A549 (cell line): ENCODE data around the gene EIF4E. TPM values are rescaled to one million over a fixed set of nuclear protein-coding genes. Genes with fewer than 3 reads are reported as not detected.
A peak's percentile ranks its signal among the peaks of the same experiment; 100 is the strongest.

Source experiments
- ATAC-seq, 2 experiments: fragments of 200-7000 bp in 1 of 2; fragments of >200 bp in 1 of 2; cut with Nextera tagmentation in 1 of 2; cut with Tn5 transposase in 1 of 2; 3 replicates each; pipeline versions ENCODE4 v1.8.0 to v1.9.1; 2018 to 2020; ENCODE audit warnings: mild to moderate bottlenecking in 1 of 2, moderate library complexity in 1 of 2
- CTCF ChIA-PET: fragments of 300-600 bp; sonication (Branson Sonifier 250); formaldehyde crosslinking; extraction: SDS; loops from one replicate; lab custom pipeline; 2021; ENCODE audit warnings: antibody characterized with exemption, inconsistent platforms; lab: Yijun Ruan, JAX
- POLR2A ChIA-PET: fragments of 350-600 bp; formaldehyde crosslinking; extraction: SDS; loops from one replicate; lab custom pipeline; 2021; ENCODE audit warnings: antibody characterized with exemption, inconsistent platforms; lab: Yijun Ruan, JAX
- DNase-seq, 2 experiments: peaks; one replicate each; pipeline versions ENCODE4 v3.0.0 to v3.0.0-alpha.2; 2011 to 2016; ENCODE audit warnings: low read depth in 1 of 2, low spot score in 1 of 2
- FAIRE-seq: peaks from 2 replicates; lab custom pipeline; 2011; peaks lifted over from hg19 to GRCh38; lab: Jason Lieb, UNC
- H3K27ac ChIP-seq, 2 experiments: fragments of >200 bp; sonication (Bioruptor Twin); formaldehyde crosslinking; 3 replicates each; pipeline ENCODE4 v1.5.1; 2016 to 2017
- H3K4me1 ChIP-seq: fragments of >200 bp; sonication (Bioruptor Twin); formaldehyde crosslinking; 3 replicates; pipeline ENCODE4 v1.6.1; 2016
- H3K4me2 ChIP-seq: fragments of >200 bp; sonication (Bioruptor Twin); formaldehyde crosslinking; 3 replicates; pipeline ENCODE4 v1.6.1; 2016
- H3K4me3 ChIP-seq: fragments of >200 bp; sonication (Bioruptor Twin); formaldehyde crosslinking; 3 replicates; pipeline ENCODE4 v1.5.1; 2016
- H3K9me3 ChIP-seq: fragments of >200 bp; sonication (Bioruptor Twin); formaldehyde crosslinking; 3 replicates; pipeline ENCODE4 v1.6.1; 2016
- ATOH8 ChIP-seq: fragments of 250-450 bp; sonication (Bioruptor Pico); IDR thresholded peaks from 2 replicates; pipeline ENCODE4 v1.5.0; 2020; ENCODE audit warnings: low read depth, mild to moderate bottlenecking, moderate library complexity
- CEBPB ChIP-seq, 2 experiments: fragments of >200 bp in 1 of 2; sonication (Bioruptor Twin) in 1 of 2; formaldehyde crosslinking in 1 of 2; IDR thresholded peaks; 2 replicates each; pipeline ENCODE4 v1.6.1; 2012 to 2016
- CHD4 ChIP-seq: fragments of 200-600 bp; sonication (generic); IDR thresholded peaks from 2 replicates; pipeline ENCODE4 v1.6.1; 2016; ENCODE audit warnings: antibody characterized with exemption, mild to moderate bottlenecking, borderline replicate concordance
- CTCF ChIP-seq: fragments of >200 bp; sonication (Bioruptor Twin); formaldehyde crosslinking; IDR thresholded peaks from 3 replicates; pipeline ENCODE4 v1.5.1; 2016
- E2F6 ChIP-seq: IDR thresholded peaks from 2 replicates; pipeline ENCODE4 v1.6.1; 2012; ENCODE audit warnings: low read depth, borderline replicate concordance
- EHMT2 ChIP-seq: fragments of 200-600 bp; sonication (generic); IDR thresholded peaks from 2 replicates; pipeline ENCODE4 v1.6.1; 2016; ENCODE audit warnings: antibody characterized with exemption, low read depth, mild to moderate bottlenecking, moderate library complexity
- EP300 ChIP-seq, 2 experiments: fragments of >200 bp; sonication (Bioruptor Twin); formaldehyde crosslinking; IDR thresholded peaks; 2 replicates in 1 of 2; 3 replicates in 1 of 2; pipeline ENCODE4 v1.6.1; 2016 to 2017
- FOSB ChIP-seq: fragments of 250-450 bp; sonication (Bioruptor Pico); IDR thresholded peaks from 2 replicates; pipeline ENCODE4 v1.5.0; 2020; ENCODE audit warnings: mild to moderate bottlenecking, moderate library complexity
- FOXS1 ChIP-seq: fragments of 250-450 bp; sonication (Bioruptor Pico); IDR thresholded peaks from 2 replicates; pipeline ENCODE4 v1.5.0; 2020; ENCODE audit warnings: mild to moderate bottlenecking, moderate library complexity
- GATA3 ChIP-seq: IDR thresholded peaks from 2 replicates; pipeline ENCODE4 v1.6.1; 2012; ENCODE audit warnings: borderline replicate concordance
- HMGXB4 ChIP-seq: fragments of 250-450 bp; sonication (Bioruptor Pico); IDR thresholded peaks from 2 replicates; pipeline ENCODE4 v1.5.0; 2021; ENCODE audit warnings: mild to moderate bottlenecking, moderate library complexity, borderline replicate concordance
- HOXB13 ChIP-seq: fragments of 250-450 bp; sonication (Bioruptor Pico); IDR thresholded peaks from 2 replicates; pipeline ENCODE4 v1.5.0; 2020; ENCODE audit warnings: low read depth, mild to moderate bottlenecking, moderate library complexity
- HOXB5 ChIP-seq: fragments of 250-450 bp; sonication (Bioruptor Pico); IDR thresholded peaks from 2 replicates; pipeline ENCODE4 v1.5.0; 2020; ENCODE audit warnings: mild to moderate bottlenecking, moderate library complexity
- JUN ChIP-seq, 2 experiments: fragments of >200 bp; sonication (Bioruptor Twin); formaldehyde crosslinking; IDR thresholded peaks; 2 replicates in 1 of 2; 3 replicates in 1 of 2; pipeline ENCODE4 v1.6.1; 2016 to 2017
- JUNB ChIP-seq: fragments of >200 bp; sonication (Bioruptor Twin); formaldehyde crosslinking; IDR thresholded peaks from 2 replicates; pipeline ENCODE4 v1.6.1; 2016
- KDM5A ChIP-seq: fragments of 200-600 bp; sonication (generic); IDR thresholded peaks from 2 replicates; pipeline ENCODE4 v1.6.1; 2016; ENCODE audit warnings: antibody characterized with exemption, mild to moderate bottlenecking
- NFE2L2 ChIP-seq: fragments of 150-350 bp; conservative IDR thresholded peaks from 2 replicates; pipeline ENCODE4 v1.6.1; 2014; ENCODE audit warnings: low read length
- POLR2A ChIP-seq: IDR thresholded peaks from 2 replicates; pipeline ENCODE4 v1.6.1; 2012; ENCODE audit warnings: mild to moderate bottlenecking, low read length
- RAD21 ChIP-seq, 2 experiments: fragments of >200 bp in 1 of 2; sonication (Bioruptor Twin) in 1 of 2; formaldehyde crosslinking in 1 of 2; IDR thresholded peaks in 1 of 2; conservative IDR thresholded peaks in 1 of 2; 2 replicates in 1 of 2; 3 replicates in 1 of 2; pipeline ENCODE4 v1.6.1; 2012 to 2018; ENCODE audit warnings: inconsistent platforms in 1 of 2
- RCOR1 ChIP-seq: fragments of 150-350 bp; IDR thresholded peaks from 2 replicates; pipeline ENCODE4 v1.6.1; 2014; ENCODE audit warnings: antibody characterized with exemption, low read length, low read depth
- ZC3H11A ChIP-seq: fragments of 450-650 bp; IDR thresholded peaks from 2 replicates; pipeline ENCODE4 v1.6.1; 2014; ENCODE audit warnings: antibody characterized with exemption, mild to moderate bottlenecking
- ZNF302 ChIP-seq: fragments of 250-450 bp; sonication (Bioruptor Pico); IDR thresholded peaks from 2 replicates; pipeline ENCODE4 v1.9.0; 2021; ENCODE audit warnings: inconsistent platforms, mild to moderate bottlenecking, moderate library complexity
- WGBS: methylation state at CpG from one replicate; pipeline ENCODE4 v1.1.6; 2017; ENCODE audit errors: missing lambda C conversion rate; 5-methylcytosine and 5-hydroxymethylcytosine counted together
- polyA plus RNA-seq, 4 experiments: library from polyadenylated mRNA; depleted of rRNA in 3 of 4; stranded (reverse); fragments of >200 nt; fragmentation: RNase III in 1 of 4; extraction: RNeasy Plus Mini Kit Qiagen cat#74134 plus additional on column Dnase treatment in 1 of 4; gene quantifications; 2 replicates in 3 of 4; 3 replicates in 1 of 4; pipeline ENCODE4 v1.2.3, GENCODE V29; 2011 to 2017
- TF ChIP-seq, protein P1 (sequence below): fragments of >200 bp; sonication (Bioruptor Twin); formaldehyde crosslinking; IDR thresholded peaks from 2 replicates; pipeline ENCODE4 v1.6.1; 2016

Gene EIF4E
- polyA plus RNA-seq, 2 of the 4 experiments (the other 2 are of a cell fraction), result 147 to 165 TPM

DNA sequence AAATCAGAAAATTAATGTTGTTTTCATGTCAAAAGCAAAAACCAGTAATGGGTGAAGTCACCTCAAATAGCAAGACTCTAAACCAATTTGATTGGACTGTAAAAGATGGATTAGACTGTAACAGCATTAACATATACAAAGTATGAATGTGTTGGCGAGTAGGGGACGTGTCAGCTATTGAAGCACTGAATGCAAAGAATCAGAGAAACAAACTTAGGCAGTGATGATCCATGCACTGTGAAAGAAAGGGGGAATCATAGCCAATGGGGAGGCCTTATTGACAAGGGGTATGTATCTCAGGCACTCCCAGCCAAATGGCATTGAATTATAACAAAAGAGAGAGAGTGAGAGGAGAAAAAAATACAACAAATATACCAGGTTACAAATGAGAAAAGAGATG is 30.5 kb upstream of the EIF4E start:
- ChIA-PET CTCF (no interaction called here), POLR2A (no interaction called here)
- H3K27ac ChIP-seq, result no peak overlapping the region
- DNase-seq (no peak), ATAC-seq (no peak), FAIRE-seq (no peak)
- H3K9me3 ChIP-seq, result no peaks in the 10 kb centered on the region
- 95% methylated on average over 2 of the region's 2 CpGs for WGBS
- no peaks in the 10 kb centered on the region for H3K4me1 ChIP-seq
- H3K4me3 ChIP-seq, result no peak overlapping the region
- TF ChIP-seq HOXB13 (no peak), GATA3 (no peak)
- H3K4me2 ChIP-seq, result no peak overlapping the region

DNA sequence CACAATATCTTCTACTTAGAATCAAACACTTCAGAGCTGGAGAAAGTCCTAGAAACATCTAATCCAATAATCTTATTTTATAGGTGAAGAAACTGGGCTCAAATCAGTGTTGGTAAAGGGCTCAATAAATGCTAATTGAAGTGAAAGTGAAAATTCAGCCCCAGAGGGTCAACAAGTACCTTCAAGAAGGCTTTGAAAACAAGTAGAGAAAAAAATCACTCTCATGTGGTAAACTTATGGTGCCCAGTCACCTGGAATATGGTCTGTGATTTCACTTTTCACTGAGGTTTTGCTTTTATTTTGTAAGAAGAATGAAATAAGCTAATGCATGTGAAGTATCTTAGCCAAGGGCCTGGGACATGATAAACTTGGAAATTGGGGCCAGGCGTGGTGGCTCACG is 29.1 kb upstream of the EIF4E start:
- Histone ChIP-seq H3K4me2 (no peak overlapping the region), H3K27ac (no peak overlapping the region), H3K4me1 (no peaks in the 10 kb centered on the region), H3K4me3 (no peak overlapping the region), H3K9me3 (no peaks in the 10 kb centered on the region)
- FAIRE-seq, result no peak
- ChIA-PET CTCF (interaction anchor here (1.5 kb wide), 1 partner anchor 37 kb away, joined by 4 read pairs; the partner anchor contains the start of gene METAP1), POLR2A (no interaction called here)
- WGBS, result 92% methylated on average over 2 of the region's 2 CpGs
- TF ChIP-seq JUNB (no peak), HOXB13 (no peak), CHD4 (no peak), FOSB (CRISPR knock-in tag) (no peak), ATOH8 (CRISPR knock-in tag) (no peak), RAD21 (conservative IDR thresholded peaks at IDR 0.05 in 1 of 2, IDR thresholded peaks at IDR 0.05 in 1 of 2) (no peak), CTCF (no peak), FOXS1 (CRISPR knock-in tag) (no peak), HMGXB4 (CRISPR knock-in tag) (no peak), KDM5A (no peak)
- TF ChIP-seq, protein P1, sequence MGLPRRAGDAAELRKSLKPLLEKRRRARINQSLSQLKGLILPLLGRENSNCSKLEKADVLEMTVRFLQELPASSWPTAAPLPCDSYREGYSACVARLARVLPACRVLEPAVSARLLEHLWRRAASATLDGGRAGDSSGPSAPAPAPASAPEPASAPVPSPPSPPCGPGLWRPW, result no peak
- DNase-seq, result no peak
- ATAC-seq, result no peak

GRCh38 chr4:98955229-98955628 is 26.3 kb upstream of the EIF4E start:
- DNase-seq (no peak), ATAC-seq (no peak), FAIRE-seq (no peak)
- Histone ChIP-seq H3K4me1 (no peaks in the 10 kb centered on the region), H3K27ac (no peak overlapping the region), H3K9me3 (no peaks in the 10 kb centered on the region), H3K4me3 (no peak overlapping the region), H3K4me2 (no peak overlapping the region)
- ChIA-PET POLR2A (no interaction called here), CTCF (no interaction called here)
- no peak for TF ChIP-seq JUN (IDR thresholded peaks at IDR 0.05)
- no peak for TF ChIP-seq HOXB5 (CRISPR knock-in tag)
- TF ChIP-seq JUNB, result no peak
- TF ChIP-seq ZC3H11A, result peak; percentile 39; the same call in 1 of the 2 replicates
- WGBS, result 59% methylated on average over 6 of the region's 6 CpGs

DNA sequence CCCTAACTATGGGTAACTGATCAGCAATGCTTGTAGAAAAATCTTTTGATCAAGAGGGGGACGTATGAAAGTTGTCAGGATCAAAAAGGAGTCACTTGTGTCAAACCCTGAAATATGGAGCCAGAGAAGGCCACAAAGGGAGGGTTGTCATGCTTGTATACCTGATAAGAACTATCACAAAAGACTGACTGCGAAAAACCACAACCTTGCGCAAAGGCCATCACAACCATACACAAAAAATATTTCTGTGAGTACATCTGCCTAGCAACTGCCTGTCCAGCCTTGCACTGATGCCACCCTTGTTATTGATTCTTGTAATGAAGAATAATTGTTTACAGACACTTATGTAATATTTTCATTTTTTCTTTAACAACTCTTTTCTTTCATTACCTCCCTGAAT is 22.8 kb upstream of the EIF4E start:
- DNase-seq (no peak), ATAC-seq (no peak), FAIRE-seq (no peak)
- ChIA-PET CTCF (no interaction called here), POLR2A (no interaction called here)
- Histone ChIP-seq H3K9me3 (no peaks in the 10 kb centered on the region), H3K4me3 (no peak overlapping the region)
- TF ChIP-seq HOXB13 (no peak), ZNF302 (CRISPR knock-in tag) (no peak), E2F6 (no peak), EHMT2 (no peak), CEBPB (IDR thresholded peaks at IDR 0.05) (no peak), HOXB5 (CRISPR knock-in tag) (no peak), RCOR1 (no peak), EP300 (IDR thresholded peaks at IDR 0.05) (no peak), ZC3H11A (no peak), NFE2L2 (no peak), POLR2A (no peak)
- TF ChIP-seq, all 56 proteins: peak for 0
- Histone ChIP-seq H3K4me1 (no peaks in the 10 kb centered on the region), H3K4me2 (no peak overlapping the region), H3K27ac (no peak overlapping the region)
- WGBS, result 85% methylated on average over 3 of the region's 3 CpGs
